HG02973 (cell line): ENCODE measurements around the gene CDK5R2.

Experiments
- ATAC-seq: cut with Tn5 transposase; IDR thresholded peaks from one replicate; pipeline ENCODE4 v1.9.1; 2021; ENCODE audit warnings: moderate library complexity; ENCODE audit not compliant: unreplicated experiment

CDK5R2 gene

GRCh38 chr2:218986148-218986761 is 26.8 kb downstream of the CDK5R2 start:
- ATAC-seq = no peak

- no peak for ATAC-seq
These were observed 28.7 kb downstream of the CDK5R2 start for GRCh38 chr2:218988164-218988563.

GRCh38 chr2:218988650-218989049 is 29.2 kb downstream of the CDK5R2 start:
- ATAC-seq = no peak

GRCh38 chr2:218990052-218990451 is 30.6 kb downstream of the CDK5R2 start:
- ATAC-seq = no peak

- ATAC-seq = no peak
These were observed 31.1 kb downstream of the CDK5R2 start for GRCh38 chr2:218990612-218991011.

GRCh38 chr2:218991674-218992168 is 32.3 kb downstream of the CDK5R2 start:
- ATAC-seq = no peak

- ATAC-seq = no peak
These were observed 32.7 kb downstream of the CDK5R2 start for GRCh38 chr2:218992196-218992595.

GRCh38 chr2:218992703-218993344 is 33.4 kb downstream of the CDK5R2 start:
- ATAC-seq = no peak

- ATAC-seq = no peak
These were observed 34.2 kb downstream of the CDK5R2 start, which contains the start of gene CRYBA2 for GRCh38 chr2:218993345-218994315. CRYBA2 (minus strand) TSS chr2:218993422; CDS start chr2:218993176, 246 bp downstream.

GRCh38 chr2:218995561-218995960 is 36.1 kb downstream of the CDK5R2 start:
- ATAC-seq = no peak

- no peak for ATAC-seq
These were observed 36.7 kb downstream of the CDK5R2 start for GRCh38 chr2:218995972-218996711.

GRCh38 chr2:218996937-218997336 is 37.5 kb downstream of the CDK5R2 start:
- no peak for ATAC-seq

GRCh38 chr2:218997731-218998130 is 38.3 kb downstream of the CDK5R2 start:
- no peak for ATAC-seq

GRCh38 chr2:218998414-218999002 is 39.0 kb downstream of the CDK5R2 start:
- no peak for ATAC-seq

- no peak for ATAC-seq
These were observed 39.8 kb downstream of the CDK5R2 start for GRCh38 chr2:218999021-218999880.

GRCh38 chr2:218999881-219000568 is 40.6 kb downstream of the CDK5R2 start:
- no peak for ATAC-seq

GRCh38 chr2:219000569-219000960 is 41.1 kb downstream of the CDK5R2 start:
- ATAC-seq = no peak

- ATAC-seq = no peak
These were observed 41.7 kb downstream of the CDK5R2 start for GRCh38 chr2:219001100-219001576.
